H9 (cell line): ENCODE data around the gene FN1. TPM values are rescaled to one million over a fixed set of nuclear protein-coding genes. Genes with fewer than 3 reads are reported as not detected.

Source experiments
- DNase-seq: peaks from one replicate; pipeline ENCODE4 v3.0.0-alpha.2; 2017
- H2AFZ ChIP-seq: one replicate; pipeline ENCODE4 v1.6.1; 2013; ENCODE audit warnings: mild to moderate bottlenecking, low read length, control low read depth, moderate library complexity
- H2AK5ac ChIP-seq: 2 replicates; pipeline ENCODE4 v1.6.1; 2013; ENCODE audit warnings: low read length, control low read depth, mixed read lengths; ENCODE audit not compliant: insufficient read length
- H2BK120ac ChIP-seq: one replicate; pipeline ENCODE4 v1.6.1; 2013; ENCODE audit warnings: low read depth, mild to moderate bottlenecking, low read length, control low read depth, inconsistent platforms; ENCODE audit not compliant: poor library complexity, severe bottlenecking
- H2BK12ac ChIP-seq: 2 replicates; pipeline ENCODE4 v1.6.1; 2013; ENCODE audit warnings: low read length, control low read depth, mixed read lengths, low read depth; ENCODE audit not compliant: insufficient read length
- H2BK15ac ChIP-seq: 2 replicates; pipeline ENCODE4 v1.6.1; 2013; ENCODE audit warnings: low read depth, low read length, control low read depth
- H2BK20ac ChIP-seq: one replicate; pipeline ENCODE4 v1.6.1; 2013; ENCODE audit warnings: low read depth, mild to moderate bottlenecking, low read length, control low read depth, inconsistent platforms; ENCODE audit not compliant: poor library complexity, severe bottlenecking
- H2BK5ac ChIP-seq: 2 replicates; pipeline ENCODE4 v1.6.1; 2013; ENCODE audit warnings: low read length, control low read depth, mixed read lengths; ENCODE audit not compliant: insufficient read length
- H3K14ac ChIP-seq: 2 replicates; pipeline ENCODE4 v1.6.1; 2013; ENCODE audit warnings: low read length, control low read depth; ENCODE audit not compliant: insufficient read depth
- H3K18ac ChIP-seq: 2 replicates; pipeline ENCODE4 v1.6.1; 2013; ENCODE audit warnings: low read depth, mild to moderate bottlenecking, mixed read lengths, low read length, control low read depth; ENCODE audit not compliant: insufficient read length
- H3K23ac ChIP-seq: 2 replicates; pipeline ENCODE4 v1.6.1; 2013; ENCODE audit warnings: low read length, control low read depth, mixed read lengths, low read depth; ENCODE audit not compliant: insufficient read length
- H3K23me2 ChIP-seq: 2 replicates; pipeline ENCODE4 v1.6.1; 2013; ENCODE audit warnings: low read depth, mild to moderate bottlenecking, mixed read lengths, low read length, control low read depth; ENCODE audit not compliant: insufficient read length, poor library complexity, severe bottlenecking
- H3K27ac ChIP-seq: 2 replicates; pipeline ENCODE4 v1.5.1; 2013; ENCODE audit warnings: low read length, control low read depth, mixed read lengths, low read depth; ENCODE audit not compliant: insufficient read length
- H3K27me3 ChIP-seq: 2 replicates; pipeline ENCODE4 v1.6.1; 2013; ENCODE audit warnings: low read length, control low read depth, inconsistent platforms; ENCODE audit not compliant: insufficient read depth
- H3K4ac ChIP-seq: 2 replicates; pipeline ENCODE4 v1.6.1; 2013; ENCODE audit warnings: low read depth, mild to moderate bottlenecking, control low read depth, inconsistent platforms, low read length, moderate library complexity
- H3K4me1 ChIP-seq: 2 replicates; pipeline ENCODE4 v1.6.1; 2013; ENCODE audit warnings: low read length, control low read depth, inconsistent platforms; ENCODE audit not compliant: insufficient read depth
- H3K4me2 ChIP-seq: 2 replicates; pipeline ENCODE4 v1.6.1; 2013; ENCODE audit warnings: low read length, control low read depth, mixed read lengths; ENCODE audit not compliant: insufficient read length, insufficient read depth
- H3K56ac ChIP-seq: 2 replicates; pipeline ENCODE4 v1.6.1; 2013; ENCODE audit warnings: low read depth, mild to moderate bottlenecking, mixed read lengths, low read length, control low read depth; ENCODE audit not compliant: insufficient read length
- H3K79me1 ChIP-seq: 2 replicates; pipeline ENCODE4 v1.6.1; 2013; ENCODE audit warnings: low read depth, mild to moderate bottlenecking, moderate library complexity, low read length, control low read depth, inconsistent platforms; ENCODE audit not compliant: insufficient read depth, poor library complexity, severe bottlenecking
- H3K79me2 ChIP-seq: 2 replicates; pipeline ENCODE4 v1.6.1; 2013; ENCODE audit warnings: low read length, control low read depth, inconsistent platforms; ENCODE audit not compliant: insufficient read depth
- H3K9ac ChIP-seq: 2 replicates; pipeline ENCODE4 v1.6.1; 2013; ENCODE audit warnings: low read length, control low read depth, mixed read lengths; ENCODE audit not compliant: insufficient read length; ENCODE audit errors: extremely low read depth
- H3K9me3 ChIP-seq: one replicate; pipeline ENCODE4 v1.6.1; 2013; ENCODE audit warnings: low read depth, low read length, inconsistent platforms; ENCODE audit not compliant: control insufficient read depth
- H3T11ph ChIP-seq: one replicate; pipeline ENCODE4 v1.6.1; 2013; ENCODE audit warnings: mild to moderate bottlenecking, low read length, control low read depth, inconsistent platforms
- H4K20me1 ChIP-seq: one replicate; pipeline ENCODE4 v1.6.1; 2013; ENCODE audit not compliant: control insufficient read depth, insufficient read length, insufficient read depth
- H4K5ac ChIP-seq: 2 replicates; pipeline ENCODE4 v1.6.1; 2013; ENCODE audit warnings: low read depth, mild to moderate bottlenecking, mixed read lengths, low read length, control low read depth; ENCODE audit not compliant: insufficient read length
- H4K8ac ChIP-seq: replicated peaks from 2 replicates; pipeline ENCODE4 v1.6.1; 2013; ENCODE audit warnings: low read length, control low read depth, mixed read lengths, low read depth; ENCODE audit not compliant: insufficient read length
- H4K91ac ChIP-seq: 2 replicates; pipeline ENCODE4 v1.6.1; 2013; ENCODE audit warnings: low read depth, mild to moderate bottlenecking, moderate library complexity, mixed read lengths, low read length, control low read depth; ENCODE audit not compliant: insufficient read length
- H3K27ac Mint-ChIP-seq, 3 experiments: 2 replicates in 2 of 3; 3 replicates in 1 of 3; pipeline ENCODE4 v1.8.0; 2020 to 2021; ENCODE audit warnings: mixed read lengths in 3 of 3, mild to moderate bottlenecking in 1 of 3, moderate library complexity in 1 of 3
- H3K27me3 Mint-ChIP-seq: 2 replicates; pipeline ENCODE4 v1.8.0; 2021; ENCODE audit warnings: low read depth, mild to moderate bottlenecking, moderate library complexity, mixed read lengths
- H3K36me3 Mint-ChIP-seq, 3 experiments: 2 replicates in 2 of 3; 3 replicates in 1 of 3; pipeline ENCODE4 v1.8.0; 2020 to 2021; ENCODE audit warnings: low read depth in 3 of 3, mixed read lengths in 3 of 3; ENCODE audit not compliant: insufficient read depth in 1 of 3
- H3K4me1 Mint-ChIP-seq, 2 experiments: 2 replicates each; pipeline ENCODE4 v1.8.0; 2020; ENCODE audit warnings: mixed read lengths in 2 of 2
- H3K4me3 Mint-ChIP-seq, 2 experiments: 2 replicates in 1 of 2; 3 replicates in 1 of 2; pipeline ENCODE4 v1.8.0; 2020 to 2021; ENCODE audit warnings: mild to moderate bottlenecking in 2 of 2, mixed read lengths in 2 of 2, moderate library complexity in 1 of 2
- H3K9me3 Mint-ChIP-seq, 2 experiments: 2 replicates in 1 of 2; 3 replicates in 1 of 2; pipeline ENCODE4 v1.8.0; 2020; ENCODE audit warnings: mild to moderate bottlenecking in 2 of 2, mixed read lengths in 2 of 2, moderate library complexity in 1 of 2
- whole genome bisulfite sequencing: extraction: QIAGEN DNeasy Blood & Tissue Kit; methylation state at CpG from one replicate; pipeline ENCODE4 v1.1.7; 2013; ENCODE audit warnings: missing lambda C conversion rate, low lambda C conversion rate, mixed read lengths; ENCODE audit not compliant: insufficient read length; ENCODE audit errors: extremely low coverage; 5-methylcytosine and 5-hydroxymethylcytosine counted together
- total RNA-seq: library from RNA; stranded (reverse); gene quantifications from 2 replicates; pipeline ENCODE4 v1.2.1, GENCODE V29; 2021
- TF ChIP-seq, protein P1 (sequence below): fragments of 200-600 bp; sonication (generic); conservative IDR thresholded peaks from 3 replicates; pipeline ENCODE4 v1.8.0; 2021; ENCODE audit warnings: antibody characterized with exemption, mild to moderate bottlenecking

FN1 gene
- total RNA-seq, 1 experiment from 2014 or later: 56.0 TPM

- no peak overlapping the region for H3K23ac ChIP-seq
- DNase-seq: no peak
- H2BK120ac ChIP-seq: no peak overlapping the region
- H3K4me1 Mint-ChIP-seq: 0 out of 4 replicates have a peak, but pooled peaks cover 0 to 3% of the 10 kb centered on the region in 2 experiments
- H3K36me3 Mint-ChIP-seq: peaks cover 40 to 86% (median 85%) of the 10 kb centered on the region in 3 experiments; a peak in 6 of 7 replicates
- H2BK15ac ChIP-seq: no peak overlapping the region
- no peak overlapping the region for H2AFZ ChIP-seq
- H3T11ph ChIP-seq: no peak overlapping the region
- no peak overlapping the region for H4K8ac ChIP-seq
- no peaks in the 10 kb centered on the region for H4K20me1 ChIP-seq
- peaks cover 2% of the 10 kb centered on the region; the same call in 1 of the 2 replicates for H3K79me2 ChIP-seq
- no CpG with 5 or more reads among the region's 5 CpGs for WGBS
- no peak overlapping the region for H3K27ac ChIP-seq
- H3K56ac ChIP-seq: no peak overlapping the region
- no peaks in the 10 kb centered on the region for H3K9me3 ChIP-seq
- TF ChIP-seq, protein P1, sequence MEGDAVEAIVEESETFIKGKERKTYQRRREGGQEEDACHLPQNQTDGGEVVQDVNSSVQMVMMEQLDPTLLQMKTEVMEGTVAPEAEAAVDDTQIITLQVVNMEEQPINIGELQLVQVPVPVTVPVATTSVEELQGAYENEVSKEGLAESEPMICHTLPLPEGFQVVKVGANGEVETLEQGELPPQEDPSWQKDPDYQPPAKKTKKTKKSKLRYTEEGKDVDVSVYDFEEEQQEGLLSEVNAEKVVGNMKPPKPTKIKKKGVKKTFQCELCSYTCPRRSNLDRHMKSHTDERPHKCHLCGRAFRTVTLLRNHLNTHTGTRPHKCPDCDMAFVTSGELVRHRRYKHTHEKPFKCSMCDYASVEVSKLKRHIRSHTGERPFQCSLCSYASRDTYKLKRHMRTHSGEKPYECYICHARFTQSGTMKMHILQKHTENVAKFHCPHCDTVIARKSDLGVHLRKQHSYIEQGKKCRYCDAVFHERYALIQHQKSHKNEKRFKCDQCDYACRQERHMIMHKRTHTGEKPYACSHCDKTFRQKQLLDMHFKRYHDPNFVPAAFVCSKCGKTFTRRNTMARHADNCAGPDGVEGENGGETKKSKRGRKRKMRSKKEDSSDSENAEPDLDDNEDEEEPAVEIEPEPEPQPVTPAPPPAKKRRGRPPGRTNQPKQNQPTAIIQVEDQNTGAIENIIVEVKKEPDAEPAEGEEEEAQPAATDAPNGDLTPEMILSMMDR: no peak
- no peak overlapping the region for H3K4me2 ChIP-seq
- H4K5ac ChIP-seq: no peak overlapping the region
- no peak overlapping the region for H3K4me3 Mint-ChIP-seq
- no peak overlapping the region for H3K9ac ChIP-seq
- no peak overlapping the region for H3K18ac ChIP-seq
- no peaks in the 10 kb centered on the region for H3K9me3 Mint-ChIP-seq
- no peak overlapping the region for H2BK12ac ChIP-seq
- no peak overlapping the region for H4K91ac ChIP-seq
- H2BK20ac ChIP-seq: no peak overlapping the region
- H3K27ac Mint-ChIP-seq: no peak overlapping the region
- no peak overlapping the region for H2AK5ac ChIP-seq
- H3K14ac ChIP-seq: no peak overlapping the region
- H3K4me1 ChIP-seq: no peaks in the 10 kb centered on the region
- no peak overlapping the region for H2BK5ac ChIP-seq
- no peaks in the 10 kb centered on the region for H3K27me3 Mint-ChIP-seq
- H3K23me2 ChIP-seq: no peaks in the 10 kb centered on the region
- H3K4ac ChIP-seq: no peak overlapping the region
- H3K27me3 ChIP-seq: no peaks in the 10 kb centered on the region
- H3K79me1 ChIP-seq: peaks cover 3% of the 10 kb centered on the region
Measured at GRCh38 chr2:215332872-215333595, 102.8 kb downstream of the FN1 start.
